NB4 (cell line): Measurements from ENCODE around the gene IGF1.

Source experiments
- CTCF ChIP-seq: IDR thresholded peaks from one replicate; pipeline ENCODE4 v1.5.1; 2012; ENCODE audit warnings: low read depth, low read length
- MAX ChIP-seq: IDR thresholded peaks from 2 replicates; pipeline ENCODE4 v1.6.1; 2011; ENCODE audit warnings: low read depth, low read length
- MYC ChIP-seq: IDR thresholded peaks from 2 replicates; pipeline ENCODE4 v1.6.1; 2011; ENCODE audit warnings: low read depth, low read length
- POLR2A ChIP-seq: IDR thresholded peaks from 2 replicates; pipeline ENCODE4 v1.6.1; 2011; ENCODE audit warnings: mild to moderate bottlenecking; ENCODE audit not compliant: insufficient read length; ENCODE audit errors: extremely low read depth

- TF ChIP-seq CTCF (no peak), POLR2A (no peak), MAX (no peak), MYC (no peak)
These were observed 18.9 kb downstream of the IGF1 start for GRCh38 chr12:102461501-102461900.
